Colonic mucosa (tissue), 4 donors: ENCODE data around the gene VEZF1. TPM values are rescaled to one million over a fixed set of nuclear protein-coding genes. Genes with fewer than 3 reads are reported as not detected.

ENCODE experiments used
- DNase-seq: peaks from one replicate; pipeline ENCODE4 v3.0.0-alpha.2; 2020
- H3K27ac ChIP-seq: fragments of 200-600 bp; one replicate; pipeline ENCODE4 v1.8.0; 2021
- H3K27me3 ChIP-seq: fragments of 200-600 bp; one replicate; pipeline ENCODE4 v1.8.0; 2021
- H3K36me3 ChIP-seq: fragments of 200-600 bp; one replicate; pipeline ENCODE4 v1.8.0; 2021
- H3K4me1 ChIP-seq: fragments of 200-600 bp; one replicate; pipeline ENCODE4 v1.8.0; 2021; ENCODE audit warnings: mild to moderate bottlenecking
- H3K4me3 ChIP-seq: fragments of 200-600 bp; one replicate; pipeline ENCODE4 v1.8.0; 2021
- H3K9ac ChIP-seq, 2 donors: one replicate each; pipeline ENCODE4 v1.7.0; 2013; ENCODE audit warnings: control low read depth in 2 of 2, low read depth in 2 of 2, low read length in 2 of 2
- H3K9me3 ChIP-seq: fragments of 200-600 bp; one replicate; pipeline ENCODE4 v1.8.0; 2021
- CTCF ChIP-seq: fragments of 200-600 bp; IDR thresholded peaks from one replicate; pipeline ENCODE4 v1.8.0; 2022; ENCODE audit warnings: antibody characterized with exemption, mild to moderate bottlenecking
- intact Hi-C: fragments of 100-400 bp; cut with DNase I; formaldehyde crosslinking; loops from one replicate; pipeline ENCODE4 v1.14.1; 2022
- total RNA-seq, 2 donors: library from RNA; stranded (reverse); fragmentation: NEBNext Ultra II Directional in 1 of 2; extraction: Animal tissue kit (Norgen Biotek cat#: 25700) in 1 of 2; gene quantifications; one replicate each; pipeline ENCODE4 v1.2.1, GENCODE V29; 2021
- donor health status: healthy.
- donor health status: DM: no; HTN: no; CAD: no.
- donor health status: DM: no; HTN: no; CAD: no.

VEZF1 gene
- total RNA-seq, 2 donors from 2014 or later: 35.7 to 52.8 TPM

- TF ChIP-seq CTCF: no peak
- H3K36me3 ChIP-seq: no peaks in the 10 kb centered on the region
- H3K27ac ChIP-seq: peak overlapping the region; percentile 82
- intact Hi-C loops: loop anchor here (5.0 kb wide), 1 partner anchor 33 kb away; the partner anchor contains the start of gene VEZF1
- no peak for DNase-seq
- H3K27me3 ChIP-seq: no peaks in the 10 kb centered on the region
- H3K4me1 ChIP-seq: peaks cover 12% of the 10 kb centered on the region
- peak overlapping the region; percentile 74 for H3K4me3 ChIP-seq
- H3K9ac ChIP-seq: peak overlapping the region; percentile 47 to 51
- H3K9me3 ChIP-seq: no peaks in the 10 kb centered on the region
Measured at GRCh38 chr17:57953705-57954396, 34.2 kb downstream of the VEZF1 start.

GRCh38 chr17:57953219-57953618 lies 34.8 kb downstream of the VEZF1 start:
- no peaks in the 10 kb centered on the region for H3K36me3 ChIP-seq
- no peaks in the 10 kb centered on the region for H3K27me3 ChIP-seq
- no peak overlapping the region for H3K9ac ChIP-seq
- H3K4me1 ChIP-seq: peaks cover 14% of the 10 kb centered on the region
- intact Hi-C loops: loop anchor here (5.0 kb wide), 1 partner anchor 34 kb away; the partner anchor contains the start of gene VEZF1
- TF ChIP-seq CTCF: no peak
- no peak overlapping the region for H3K27ac ChIP-seq
- no peak overlapping the region for H3K4me3 ChIP-seq
- DNase-seq: no peak
- H3K9me3 ChIP-seq: no peaks in the 10 kb centered on the region

- no peaks in the 10 kb centered on the region for H3K36me3 ChIP-seq
- peak; percentile 73 for DNase-seq
- H3K4me1 ChIP-seq: peaks cover 6% of the 10 kb centered on the region
Measured at GRCh38 chr17:57949649-57950048, 38.4 kb downstream of the VEZF1 start.

GRCh38 chr17:57948555-57949420 lies 39.3 kb downstream of the VEZF1 start:
- peak overlapping the region; percentile 70 for H3K27ac ChIP-seq
- intact Hi-C loops: no loop called here
- no peaks in the 10 kb centered on the region for H3K9me3 ChIP-seq
- H3K27me3 ChIP-seq: no peaks in the 10 kb centered on the region
- H3K4me3 ChIP-seq: no peak overlapping the region
- no peak for DNase-seq
- H3K4me1 ChIP-seq: peaks cover 6% of the 10 kb centered on the region
- no peaks in the 10 kb centered on the region for H3K36me3 ChIP-seq
- no peak for TF ChIP-seq CTCF
- peak overlapping the region in 1 of 2 donors; percentile 23 for H3K9ac ChIP-seq

More at GRCh38 chr17:57949649-57950048, 38.4 kb downstream of the VEZF1 start:
- no peaks in the 10 kb centered on the region for H3K27me3 ChIP-seq
- TF ChIP-seq CTCF: no peak
- intact Hi-C loops: loop anchor here (5.0 kb wide), 1 partner anchor 38 kb away; the partner anchor contains the start of gene VEZF1
- peak overlapping the region; percentile 70 for H3K27ac ChIP-seq
- no peak overlapping the region for H3K9ac ChIP-seq
- H3K9me3 ChIP-seq: no peaks in the 10 kb centered on the region
- H3K4me3 ChIP-seq: no peak overlapping the region

DNA sequence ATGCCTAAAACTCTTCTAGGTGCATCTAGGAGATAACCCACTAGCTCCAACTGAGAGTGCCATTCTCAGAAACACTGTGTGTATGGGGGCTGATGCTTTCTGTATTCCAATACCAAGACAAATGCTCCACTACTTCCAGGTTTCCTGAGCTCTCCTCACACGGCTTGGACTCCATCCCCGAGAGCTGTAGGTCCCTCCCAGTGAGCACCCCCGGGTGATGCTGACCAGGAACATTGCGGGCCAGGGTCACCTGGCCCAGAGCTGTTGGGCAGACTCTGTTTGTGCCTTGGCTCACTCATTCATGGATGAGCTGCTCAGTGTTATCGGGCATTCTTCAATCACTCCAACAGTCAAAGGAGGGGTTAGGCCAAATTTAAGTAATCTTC lies 39.9 kb downstream of the VEZF1 start:
- DNase-seq: no peak
- Histone ChIP-seq H3K9me3 (no peaks in the 10 kb centered on the region), H3K27me3 (no peaks in the 10 kb centered on the region), H3K9ac (peak overlapping the region in 1 of 2 donors; percentile 23), H3K4me3 (no peak overlapping the region), H3K27ac (peak overlapping the region; percentile 70), H3K4me1 (peaks cover 6% of the 10 kb centered on the region), H3K36me3 (no peaks in the 10 kb centered on the region)
- intact Hi-C loops: no loop called here
- no peak for TF ChIP-seq CTCF
